ENCODE measurements around the gene PTPRE. TPM values are rescaled to one million over a fixed set of nuclear protein-coding genes. Genes with fewer than 3 reads are reported as not detected.

Gene PTPRE
- total RNA-seq, 1 experiment from 2014 or later: 0.70 TPM

GRCh38 chr10:128071417-128071782 lies 164.5 kb downstream of the PTPRE start:
- H3K18ac ChIP-seq (ENCODE audit: insufficient read length, low read depth, low read length): no peak overlapping the region
- no peak overlapping the region for H3K9ac ChIP-seq (ENCODE audit: extremely low read depth, insufficient read length, low read length)
- TF ChIP-seq, protein P1, sequence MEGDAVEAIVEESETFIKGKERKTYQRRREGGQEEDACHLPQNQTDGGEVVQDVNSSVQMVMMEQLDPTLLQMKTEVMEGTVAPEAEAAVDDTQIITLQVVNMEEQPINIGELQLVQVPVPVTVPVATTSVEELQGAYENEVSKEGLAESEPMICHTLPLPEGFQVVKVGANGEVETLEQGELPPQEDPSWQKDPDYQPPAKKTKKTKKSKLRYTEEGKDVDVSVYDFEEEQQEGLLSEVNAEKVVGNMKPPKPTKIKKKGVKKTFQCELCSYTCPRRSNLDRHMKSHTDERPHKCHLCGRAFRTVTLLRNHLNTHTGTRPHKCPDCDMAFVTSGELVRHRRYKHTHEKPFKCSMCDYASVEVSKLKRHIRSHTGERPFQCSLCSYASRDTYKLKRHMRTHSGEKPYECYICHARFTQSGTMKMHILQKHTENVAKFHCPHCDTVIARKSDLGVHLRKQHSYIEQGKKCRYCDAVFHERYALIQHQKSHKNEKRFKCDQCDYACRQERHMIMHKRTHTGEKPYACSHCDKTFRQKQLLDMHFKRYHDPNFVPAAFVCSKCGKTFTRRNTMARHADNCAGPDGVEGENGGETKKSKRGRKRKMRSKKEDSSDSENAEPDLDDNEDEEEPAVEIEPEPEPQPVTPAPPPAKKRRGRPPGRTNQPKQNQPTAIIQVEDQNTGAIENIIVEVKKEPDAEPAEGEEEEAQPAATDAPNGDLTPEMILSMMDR (conservative IDR thresholded peaks at IDR 0.05): no peak
- no peak overlapping the region for H3K23ac ChIP-seq (ENCODE audit: insufficient read length, low read depth, low read length)
- no peaks in the 10 kb centered on the region for H3K79me1 ChIP-seq (ENCODE audit: insufficient read depth, low read depth, low read length, poor library complexity, severe bottlenecking)
- H3T11ph ChIP-seq (ENCODE audit: low read length): no peak overlapping the region
- H3K4ac ChIP-seq (ENCODE audit: low read depth, low read length): no peak overlapping the region
- no peak overlapping the region for H4K8ac ChIP-seq (replicated peaks; ENCODE audit: insufficient read length, low read depth, low read length)
- no peak overlapping the region for H2BK15ac ChIP-seq (ENCODE audit: low read depth, low read length)
- Mint-ChIP-seq H3K27ac (peak overlapping the region in 1 of 3 experiments; percentile 37; a peak in 3 of 7 replicates), H3K9me3 (peaks cover 5% of the 10 kb centered on the region in 2 experiments; a peak in 2 of 5 replicates), H3K4me1 (peaks cover 7 to 8% of the 10 kb centered on the region in 2 experiments), H3K36me3 (ENCODE audit: insufficient read depth in 1 of 3, low read depth in 3 of 3) (peaks cover 4 to 8% (median 6%) of the 10 kb centered on the region in 3 experiments; a peak in 6 of 7 replicates), H3K27me3 (ENCODE audit: low read depth) (peaks cover 11% of the 10 kb centered on the region), H3K4me3 (no peak overlapping the region)
- H3K79me2 ChIP-seq (ENCODE audit: insufficient read depth, low read length): no peaks in the 10 kb centered on the region
- H3K4me2 ChIP-seq (ENCODE audit: insufficient read depth, insufficient read length, low read length): no peak overlapping the region
- no peak for DNase-seq
- H4K5ac ChIP-seq (ENCODE audit: insufficient read length, low read depth, low read length): no peak overlapping the region
- H2BK12ac ChIP-seq (ENCODE audit: insufficient read length, low read depth, low read length): no peak overlapping the region
- H3K9me3 ChIP-seq (ENCODE audit: control insufficient read depth, low read depth, low read length): no peaks in the 10 kb centered on the region
- no peaks in the 10 kb centered on the region for H3K27me3 ChIP-seq (ENCODE audit: insufficient read depth, low read length)
- H2AK5ac ChIP-seq (ENCODE audit: insufficient read length, low read length): no peak overlapping the region
- no peak overlapping the region for H3K56ac ChIP-seq (ENCODE audit: insufficient read length, low read depth, low read length)
- WGBS (ENCODE audit: extremely low coverage, insufficient read length, low lambda C conversion rate): no CpG with 5 or more reads among the region's 9 CpGs
- H4K91ac ChIP-seq (ENCODE audit: insufficient read length, low read depth, low read length): no peak overlapping the region
- H2AFZ ChIP-seq (ENCODE audit: low read length): no peak overlapping the region
- no peak overlapping the region for H3K14ac ChIP-seq (ENCODE audit: insufficient read depth, low read length)
- H3K27ac ChIP-seq (ENCODE audit: insufficient read length, low read depth, low read length): no peak overlapping the region
- no peak overlapping the region for H2BK5ac ChIP-seq (ENCODE audit: insufficient read length, low read length)
- no peaks in the 10 kb centered on the region for H4K20me1 ChIP-seq (ENCODE audit: control insufficient read depth, insufficient read depth, insufficient read length)
- H2BK20ac ChIP-seq (ENCODE audit: low read depth, low read length, poor library complexity, severe bottlenecking): no peak overlapping the region
- H3K23me2 ChIP-seq (ENCODE audit: insufficient read length, low read depth, low read length, poor library complexity, severe bottlenecking): no peaks in the 10 kb centered on the region
- no peak overlapping the region for H2BK120ac ChIP-seq (ENCODE audit: low read depth, low read length, poor library complexity, severe bottlenecking)
- H3K4me1 ChIP-seq (ENCODE audit: insufficient read depth, low read length): no peaks in the 10 kb centered on the region

All from H9 (cell line).